22Rv1 (cell line): ENCODE results near the gene SFPQ.

Experiments
- ZFX ChIP-seq: fragments of 450-650 bp; IDR thresholded peaks from 2 replicates; pipeline ENCODE4 v1.6.1; 2017; ENCODE audit warnings: antibody characterized with exemption, borderline replicate concordance
- TF ChIP-seq, protein P1 (sequence below): fragments of 450-650 bp; IDR thresholded peaks from 2 replicates; pipeline ENCODE4 v1.5.1; 2017; ENCODE audit warnings: mild to moderate bottlenecking

DNA sequence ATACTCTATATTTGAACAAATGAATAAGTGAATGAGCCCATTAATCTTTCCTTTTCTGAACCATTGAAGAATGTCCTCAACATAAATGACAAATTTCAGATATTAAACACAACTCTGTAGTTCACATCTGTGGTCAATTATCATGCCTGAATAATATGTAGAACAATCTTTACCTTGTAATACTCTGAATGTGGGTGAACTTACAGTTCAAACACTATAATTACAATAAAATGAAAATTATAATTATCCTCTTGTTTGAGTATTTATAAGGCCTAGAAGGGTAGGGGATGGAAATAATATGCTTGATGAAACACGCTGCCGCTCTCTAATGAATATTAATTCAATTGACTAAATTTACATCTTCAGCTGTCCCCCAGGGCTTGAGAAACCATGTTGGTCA lies 8.7 kb upstream of the SFPQ start:
- TF ChIP-seq, protein P1, sequence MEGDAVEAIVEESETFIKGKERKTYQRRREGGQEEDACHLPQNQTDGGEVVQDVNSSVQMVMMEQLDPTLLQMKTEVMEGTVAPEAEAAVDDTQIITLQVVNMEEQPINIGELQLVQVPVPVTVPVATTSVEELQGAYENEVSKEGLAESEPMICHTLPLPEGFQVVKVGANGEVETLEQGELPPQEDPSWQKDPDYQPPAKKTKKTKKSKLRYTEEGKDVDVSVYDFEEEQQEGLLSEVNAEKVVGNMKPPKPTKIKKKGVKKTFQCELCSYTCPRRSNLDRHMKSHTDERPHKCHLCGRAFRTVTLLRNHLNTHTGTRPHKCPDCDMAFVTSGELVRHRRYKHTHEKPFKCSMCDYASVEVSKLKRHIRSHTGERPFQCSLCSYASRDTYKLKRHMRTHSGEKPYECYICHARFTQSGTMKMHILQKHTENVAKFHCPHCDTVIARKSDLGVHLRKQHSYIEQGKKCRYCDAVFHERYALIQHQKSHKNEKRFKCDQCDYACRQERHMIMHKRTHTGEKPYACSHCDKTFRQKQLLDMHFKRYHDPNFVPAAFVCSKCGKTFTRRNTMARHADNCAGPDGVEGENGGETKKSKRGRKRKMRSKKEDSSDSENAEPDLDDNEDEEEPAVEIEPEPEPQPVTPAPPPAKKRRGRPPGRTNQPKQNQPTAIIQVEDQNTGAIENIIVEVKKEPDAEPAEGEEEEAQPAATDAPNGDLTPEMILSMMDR = no peak
- no peak for TF ChIP-seq ZFX
